ENCODE data around the gene MYOM1.
"Not testable (repeated sequence)": the region's sequence is repeated elsewhere in the genome, so short reads cannot be mapped to it uniquely, and the experiment has no call there.

MYOM1 gene

DNA sequence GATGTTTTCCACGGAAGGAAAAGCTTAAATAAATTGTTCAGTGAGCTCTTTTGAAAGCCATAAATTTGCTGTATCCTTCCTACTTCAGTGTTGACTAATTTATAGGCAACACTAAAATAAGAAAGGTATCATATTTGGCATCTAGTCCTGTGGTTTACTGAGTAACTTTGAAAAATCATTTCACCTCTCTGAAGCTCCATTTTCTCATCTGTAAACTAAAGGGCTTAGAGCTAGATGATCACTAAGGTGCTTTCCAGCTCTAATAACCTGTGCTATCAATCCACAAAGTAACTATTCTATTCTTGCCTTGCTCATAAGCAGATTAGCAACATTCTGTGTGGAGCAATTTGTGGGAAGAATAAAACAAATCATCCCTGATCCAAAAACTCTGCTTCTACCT, 3.6 kb upstream of the MYOM1 start:
- CTCF ChIA-PET: interaction anchor here (1.2 to 2.7 kb wide), 2 partner anchors 23 to 95 kb away, joined by 6 to 7 read pairs; no protein-coding TSS in a partner anchor
- POLR2A ChIA-PET: no interaction called here
- no peak for TF ChIP-seq CTCF (IDR thresholded peaks at IDR 0.05; ENCODE audit: control extremely low read depth, extremely low read depth, low read depth, missing control alignments)

GRCh38 chr18:3221496-3221895, 1.7 kb upstream of the MYOM1 start:
- no peak for DNase-seq (ENCODE audit: extremely low spot score)
- POLR2A ChIA-PET: no interaction called here
- CTCF ChIA-PET: interaction anchor here (1.3 to 4.3 kb wide), 7 partner anchors 9 to 430 kb away, joined by 3 to 21 read pairs (median 7); no protein-coding TSS in a partner anchor
- no peak for TF ChIP-seq CTCF (IDR thresholded peaks at IDR 0.05; ENCODE audit: control extremely low read depth, extremely low read depth, low read depth, missing control alignments)

More for the DNA sequence above, 3.6 kb upstream of the MYOM1 start:
- DNase-seq (ENCODE audit: extremely low spot score): no peak

GRCh38 chr18:3220868-3221267, 1.1 kb upstream of the MYOM1 start:
- POLR2A ChIA-PET; DNase-seq (ENCODE audit: extremely low spot score): not testable (repeated sequence)
- CTCF ChIA-PET: interaction anchor here (0.9 to 4.3 kb wide), 9 partner anchors 8 to 429 kb away, joined by 3 to 21 read pairs (median 6); no protein-coding TSS in a partner anchor

GRCh38 chr18:3219241-3219630, 532 bp downstream of the MYOM1 start:
- ChIA-PET POLR2A (no interaction called here), CTCF (interaction anchor here (1.0 to 4.3 kb wide), 6 partner anchors 8 to 90 kb away, joined by 3 to 21 read pairs (median 4); no protein-coding TSS in a partner anchor)
- TF ChIP-seq CTCF (IDR thresholded peaks at IDR 0.05; ENCODE audit: control extremely low read depth, extremely low read depth, low read depth, missing control alignments): no peak
- DNase-seq (ENCODE audit: extremely low spot score): no peak

GRCh38 chr18:3218819-3219218, 949 bp downstream of the MYOM1 start:
- ChIA-PET CTCF (interaction anchor here (1.0 to 4.3 kb wide), 5 partner anchors 9 to 90 kb away, joined by 3 to 21 read pairs (median 5); no protein-coding TSS in a partner anchor), POLR2A (no interaction called here)
- TF ChIP-seq CTCF (IDR thresholded peaks at IDR 0.05; ENCODE audit: control extremely low read depth, extremely low read depth, low read depth, missing control alignments): no peak
- no peak for DNase-seq (ENCODE audit: extremely low spot score)

DNA sequence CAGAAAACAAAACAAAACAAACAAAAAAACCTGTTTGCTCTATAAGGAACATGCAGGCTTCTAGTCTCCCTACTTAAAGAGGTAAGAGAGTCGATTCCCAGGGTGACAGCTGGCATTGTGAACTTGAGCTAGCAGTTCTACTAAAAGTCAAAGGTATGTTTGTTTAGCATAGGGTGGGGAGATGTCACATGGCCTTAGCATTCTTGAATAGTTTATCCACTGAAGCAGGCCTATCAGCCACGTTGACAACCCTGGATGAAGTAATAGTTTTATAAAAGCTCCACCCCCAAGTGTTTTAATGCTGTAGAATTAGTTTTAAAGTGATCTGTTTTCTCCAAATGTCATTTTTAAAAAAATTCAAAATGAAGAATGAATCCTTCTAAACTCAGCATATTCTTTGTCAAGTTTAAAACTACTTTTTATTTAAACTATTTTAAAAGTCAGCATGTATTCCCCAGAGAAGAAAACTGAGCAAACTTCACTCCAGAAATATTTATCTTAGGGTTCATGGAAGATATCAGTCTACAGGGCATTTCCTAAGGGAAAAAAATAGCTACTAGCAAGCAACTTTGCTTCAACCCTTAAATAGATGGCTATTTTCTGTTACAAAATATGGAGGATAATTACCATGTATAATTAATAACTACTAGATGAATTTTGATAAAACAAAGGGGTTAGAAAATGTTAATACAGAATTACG, 1.7 kb downstream of the MYOM1 start:
- POLR2A ChIA-PET: no interaction called here
- CTCF ChIA-PET: interaction anchor here (1.6 to 4.3 kb wide), 4 partner anchors 11 to 67 kb away, joined by 4 to 21 read pairs (median 6); no protein-coding TSS in a partner anchor

More for the DNA sequence above, 1.7 kb downstream of the MYOM1 start:
- no peak for TF ChIP-seq CTCF (IDR thresholded peaks at IDR 0.05; ENCODE audit: control extremely low read depth, extremely low read depth, low read depth, missing control alignments)
- DNase-seq (ENCODE audit: extremely low spot score): no peak
